Panc1 (cell line): Measurements from ENCODE around the gene C6orf132.

ENCODE experiments used
- CTCF ChIP-seq: fragments of 450-650 bp; IDR thresholded peaks from 2 replicates; pipeline ENCODE4 v1.5.1; 2017; ENCODE audit warnings: mild to moderate bottlenecking
- REST ChIP-seq, 2 experiments: IDR thresholded peaks; 2 replicates each; pipeline ENCODE4 v1.6.1; 2011 to 2012; ENCODE audit warnings: low read depth in 2 of 2, control low read depth in 1 of 2, low read length in 1 of 2, mild to moderate bottlenecking in 1 of 2, moderate library complexity in 1 of 2; ENCODE audit not compliant: insufficient read depth in 1 of 2
- SIN3A ChIP-seq: IDR thresholded peaks from 2 replicates; pipeline ENCODE4 v1.6.1; 2012; ENCODE audit warnings: low read depth, mild to moderate bottlenecking, low read length, moderate library complexity, borderline replicate concordance; ENCODE audit not compliant: insufficient read depth
- TCF7L2 ChIP-seq: IDR thresholded peaks from 2 replicates; pipeline ENCODE4 v1.6.1; 2011; ENCODE audit warnings: mild to moderate bottlenecking, low read depth, low read length, inconsistent platforms

DNA sequence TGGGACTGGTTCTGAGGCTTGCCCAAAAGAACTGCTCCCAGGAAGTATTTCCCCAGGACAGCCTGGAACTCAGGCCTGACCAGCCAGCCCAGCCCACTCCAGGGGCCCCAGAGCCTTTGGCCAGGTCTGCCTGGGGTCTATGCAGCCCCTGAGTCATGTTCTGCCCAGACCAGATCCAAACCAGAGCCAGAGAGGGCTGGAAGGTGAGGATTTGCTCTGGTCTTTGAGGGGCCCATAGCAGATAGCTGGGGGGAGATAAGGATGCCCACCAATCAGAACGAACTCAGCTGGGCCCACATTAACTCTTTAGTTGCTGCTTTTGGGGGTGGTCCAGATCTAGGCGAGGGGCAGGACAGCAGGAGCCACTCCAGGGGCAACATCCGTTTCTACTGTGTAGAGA, 16.8 kb downstream of the C6orf132 start:
- no peak for TF ChIP-seq CTCF
- no peak for TF ChIP-seq SIN3A
- TF ChIP-seq TCF7L2, result no peak
- TF ChIP-seq REST (IDR thresholded peaks at IDR 0.05; ENCODE audit: insufficient read depth in 1 of 2, low read depth in 2 of 2, low read length in 1 of 2), result no peak
